ENCODE data around the gene N4BP2. TPM values are rescaled to one million over a fixed set of nuclear protein-coding genes. Genes with fewer than 3 reads are reported as not detected.

N4BP2 gene
- total RNA-seq, 6 experiments from 2014 or later = 1.0 to 2.1 (median 1.9) TPM

GRCh38 chr4:40170588-40170987 lies 113.9 kb downstream of the N4BP2 start:
- H3K9me3 Mint-ChIP-seq = no peaks in the 10 kb centered on the region; the same call in 1 of the 2 replicates
- TF ChIP-seq, protein P1, sequence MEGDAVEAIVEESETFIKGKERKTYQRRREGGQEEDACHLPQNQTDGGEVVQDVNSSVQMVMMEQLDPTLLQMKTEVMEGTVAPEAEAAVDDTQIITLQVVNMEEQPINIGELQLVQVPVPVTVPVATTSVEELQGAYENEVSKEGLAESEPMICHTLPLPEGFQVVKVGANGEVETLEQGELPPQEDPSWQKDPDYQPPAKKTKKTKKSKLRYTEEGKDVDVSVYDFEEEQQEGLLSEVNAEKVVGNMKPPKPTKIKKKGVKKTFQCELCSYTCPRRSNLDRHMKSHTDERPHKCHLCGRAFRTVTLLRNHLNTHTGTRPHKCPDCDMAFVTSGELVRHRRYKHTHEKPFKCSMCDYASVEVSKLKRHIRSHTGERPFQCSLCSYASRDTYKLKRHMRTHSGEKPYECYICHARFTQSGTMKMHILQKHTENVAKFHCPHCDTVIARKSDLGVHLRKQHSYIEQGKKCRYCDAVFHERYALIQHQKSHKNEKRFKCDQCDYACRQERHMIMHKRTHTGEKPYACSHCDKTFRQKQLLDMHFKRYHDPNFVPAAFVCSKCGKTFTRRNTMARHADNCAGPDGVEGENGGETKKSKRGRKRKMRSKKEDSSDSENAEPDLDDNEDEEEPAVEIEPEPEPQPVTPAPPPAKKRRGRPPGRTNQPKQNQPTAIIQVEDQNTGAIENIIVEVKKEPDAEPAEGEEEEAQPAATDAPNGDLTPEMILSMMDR (IDR thresholded peaks at IDR 0.05) = no peak
- peaks cover 4% of the 10 kb centered on the region for H3K27me3 Mint-ChIP-seq (ENCODE audit: insufficient read depth)
- H3K36me3 Mint-ChIP-seq (ENCODE audit: low read depth) = peaks cover 9% of the 10 kb centered on the region; the same call in 1 of the 2 replicates
- no peak for DNase-seq
- H3K4me1 Mint-ChIP-seq (ENCODE audit: low read depth) = no peaks in the 10 kb centered on the region
- H3K4me3 Mint-ChIP-seq = no peak overlapping the region
- no peak overlapping the region for H3K27ac Mint-ChIP-seq

DNA sequence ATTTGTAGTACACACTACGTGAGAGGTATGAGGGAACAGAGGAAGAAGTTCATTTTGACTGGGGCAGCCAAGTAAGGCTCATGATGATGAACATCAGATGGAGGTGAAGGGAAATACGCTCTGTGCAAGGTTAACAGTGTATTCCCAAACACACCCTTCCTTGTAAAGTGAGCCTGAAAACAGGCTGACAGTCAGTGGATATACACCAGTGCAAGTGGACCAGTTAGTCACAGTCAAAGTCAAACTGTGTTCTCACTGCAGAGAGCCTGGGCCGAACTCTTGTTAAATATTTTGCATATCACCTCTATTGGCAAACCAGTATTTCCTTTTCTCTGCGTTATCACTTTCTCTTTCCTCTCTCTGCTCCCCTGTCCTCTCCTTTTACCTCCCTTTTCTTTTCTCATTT lies 116.8 kb downstream of the N4BP2 start:
- DNase-seq = no peak
- H3K4me3 Mint-ChIP-seq = no peak overlapping the region
- peaks cover 9% of the 10 kb centered on the region for H3K4me1 Mint-ChIP-seq (ENCODE audit: low read depth)
- peaks cover 8% of the 10 kb centered on the region for H3K27me3 Mint-ChIP-seq (ENCODE audit: insufficient read depth)
- H3K9me3 Mint-ChIP-seq = no peaks in the 10 kb centered on the region
- no peak overlapping the region for H3K27ac Mint-ChIP-seq
- TF ChIP-seq, protein P1 (IDR thresholded peaks at IDR 0.05) = no peak
- no peaks in the 10 kb centered on the region for H3K36me3 Mint-ChIP-seq (ENCODE audit: low read depth)

DNA sequence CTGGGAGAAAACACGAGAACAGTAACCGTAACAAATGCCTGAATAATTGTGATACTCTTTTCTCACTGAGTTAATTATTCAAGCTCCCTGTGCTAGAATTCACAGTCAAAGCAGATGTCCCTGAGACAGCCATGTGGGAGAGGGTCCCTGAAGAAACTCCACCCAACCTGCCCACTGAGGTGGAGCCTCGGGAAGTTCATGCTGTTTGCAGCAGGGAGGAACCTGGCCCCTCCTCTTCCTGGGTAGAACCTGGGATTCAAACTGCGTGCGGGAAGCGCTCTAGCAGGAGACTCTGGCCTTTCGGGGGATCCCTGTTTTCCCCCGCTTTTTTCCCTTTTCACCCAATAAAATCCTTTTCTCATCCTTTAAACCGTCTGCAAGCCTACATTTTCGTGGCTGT lies 120.0 kb downstream of the N4BP2 start:
- peaks cover 30% of the 10 kb centered on the region for H3K4me1 Mint-ChIP-seq (ENCODE audit: low read depth)
- H3K9me3 Mint-ChIP-seq = no peaks in the 10 kb centered on the region
- peaks cover 8% of the 10 kb centered on the region for H3K27me3 Mint-ChIP-seq (ENCODE audit: insufficient read depth)
- no peaks in the 10 kb centered on the region for H3K36me3 Mint-ChIP-seq (ENCODE audit: low read depth)
- H3K4me3 Mint-ChIP-seq = peak overlapping the region; percentile 72
- peak overlapping the region; percentile 40; the same call in 1 of the 2 replicates for H3K27ac Mint-ChIP-seq
- DNase-seq = no peak
- TF ChIP-seq, protein P1 (IDR thresholded peaks at IDR 0.05) = no peak

GRCh38 chr4:40177591-40177990 lies 120.9 kb downstream of the N4BP2 start:
- Mint-ChIP-seq H3K27me3 (ENCODE audit: insufficient read depth) (peaks cover 6% of the 10 kb centered on the region; the same call in 1 of the 2 replicates), H3K4me3 (no peak overlapping the region), H3K9me3 (no peaks in the 10 kb centered on the region), H3K4me1 (ENCODE audit: low read depth) (peaks cover 30% of the 10 kb centered on the region), H3K27ac (no peak overlapping the region), H3K36me3 (ENCODE audit: low read depth) (no peaks in the 10 kb centered on the region)
- DNase-seq = no peak
- TF ChIP-seq, protein P1 (IDR thresholded peaks at IDR 0.05) = no peak

GRCh38 chr4:40178672-40179071 lies 122.0 kb downstream of the N4BP2 start:
- Mint-ChIP-seq H3K36me3 (ENCODE audit: low read depth) (no peaks in the 10 kb centered on the region), H3K9me3 (no peaks in the 10 kb centered on the region), H3K27me3 (ENCODE audit: insufficient read depth) (peaks cover 6% of the 10 kb centered on the region; the same call in 1 of the 2 replicates), H3K4me3 (no peak overlapping the region), H3K27ac (no peak overlapping the region), H3K4me1 (ENCODE audit: low read depth) (peaks cover 34% of the 10 kb centered on the region)
- TF ChIP-seq, protein P1 (IDR thresholded peaks at IDR 0.05) = no peak
- DNase-seq = no peak

DNA sequence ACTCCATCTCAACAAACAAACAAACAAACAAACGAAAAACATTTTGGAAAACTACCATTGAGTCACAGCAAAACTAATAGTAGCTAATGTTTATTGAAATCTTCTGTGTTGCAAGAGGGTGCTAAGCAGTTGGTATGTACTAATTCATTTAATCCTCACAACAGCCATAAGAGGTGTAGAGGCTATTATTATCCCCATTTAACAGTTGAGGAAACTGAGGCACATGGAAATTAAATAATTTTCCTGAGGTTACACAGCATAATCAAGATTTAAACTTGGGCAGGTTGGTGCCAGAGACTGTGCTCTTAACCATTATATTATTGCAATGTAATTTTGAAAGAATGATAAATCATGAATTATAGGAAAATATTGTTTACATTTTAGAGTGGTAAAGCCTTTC lies 122.7 kb downstream of the N4BP2 start:
- H3K4me1 Mint-ChIP-seq (ENCODE audit: low read depth) = peaks cover 40% of the 10 kb centered on the region
- no peaks in the 10 kb centered on the region for H3K36me3 Mint-ChIP-seq (ENCODE audit: low read depth)
- DNase-seq = no peak
- no peaks in the 10 kb centered on the region for H3K9me3 Mint-ChIP-seq
- TF ChIP-seq, protein P1 (IDR thresholded peaks at IDR 0.05) = no peak
- no peak overlapping the region for H3K4me3 Mint-ChIP-seq
- H3K27me3 Mint-ChIP-seq (ENCODE audit: insufficient read depth) = peaks cover 6% of the 10 kb centered on the region; the same call in 1 of the 2 replicates
- H3K27ac Mint-ChIP-seq = no peak overlapping the region
